Measurements from ENCODE around the gene APLN. TPM values are rescaled to one million over a fixed set of nuclear protein-coding genes. Genes with fewer than 3 reads are reported as not detected.

The APLN gene
- total and polyA plus RNA-seq, 7 donors, result 0.36 to 0.81 (median 0.47) TPM; not detected in 4

DNA sequence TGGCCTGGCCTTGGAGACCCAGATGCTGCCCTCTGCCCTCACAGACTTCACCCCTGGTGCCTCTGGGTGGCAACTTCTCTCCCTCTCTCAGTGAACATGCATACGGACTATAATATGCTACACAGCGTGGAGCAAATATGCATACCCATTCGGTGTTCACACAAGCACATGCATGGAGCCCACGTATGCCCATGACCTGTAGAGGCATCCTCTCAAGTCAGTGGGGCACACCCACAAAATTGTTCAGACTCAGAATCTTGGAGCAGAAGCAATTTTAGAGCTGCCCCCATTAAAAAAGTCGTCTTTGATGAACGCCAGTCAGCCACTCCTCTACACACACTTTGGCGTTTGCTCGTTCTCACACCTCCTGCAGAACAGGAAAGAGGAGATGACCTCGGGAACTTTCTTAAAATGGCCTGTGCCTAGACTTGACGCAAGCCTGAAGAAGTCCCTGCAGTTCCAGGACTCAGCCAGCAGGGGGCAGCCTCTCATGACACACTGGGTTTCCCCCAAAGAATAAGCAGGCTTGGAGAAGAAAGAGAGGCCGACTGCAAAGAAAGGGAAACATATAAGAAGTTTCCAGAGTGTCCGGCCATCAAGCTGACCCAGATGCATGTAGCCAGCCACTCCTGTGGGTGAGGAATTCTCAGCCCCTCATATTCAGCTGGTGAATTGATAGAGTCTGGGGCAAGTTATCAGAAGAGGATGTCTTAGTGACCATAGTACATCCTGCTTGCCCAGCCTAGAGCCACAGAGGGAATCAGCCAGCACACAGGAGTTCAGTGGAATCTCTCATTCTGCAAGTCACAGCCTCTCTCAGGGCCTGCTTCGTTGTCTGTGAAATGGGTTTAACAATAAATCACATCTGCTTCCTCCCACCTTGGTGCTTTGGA is 17.3 kb downstream of the APLN start:
- H3K36me3 ChIP-seq, result no peaks in the 10 kb centered on the region
- no peaks in the 10 kb centered on the region for H3K27me3 ChIP-seq
- no peaks in the 10 kb centered on the region for H3K9me3 ChIP-seq
- no peaks in the 10 kb centered on the region for H3K4me1 ChIP-seq
- TF ChIP-seq, protein P1, sequence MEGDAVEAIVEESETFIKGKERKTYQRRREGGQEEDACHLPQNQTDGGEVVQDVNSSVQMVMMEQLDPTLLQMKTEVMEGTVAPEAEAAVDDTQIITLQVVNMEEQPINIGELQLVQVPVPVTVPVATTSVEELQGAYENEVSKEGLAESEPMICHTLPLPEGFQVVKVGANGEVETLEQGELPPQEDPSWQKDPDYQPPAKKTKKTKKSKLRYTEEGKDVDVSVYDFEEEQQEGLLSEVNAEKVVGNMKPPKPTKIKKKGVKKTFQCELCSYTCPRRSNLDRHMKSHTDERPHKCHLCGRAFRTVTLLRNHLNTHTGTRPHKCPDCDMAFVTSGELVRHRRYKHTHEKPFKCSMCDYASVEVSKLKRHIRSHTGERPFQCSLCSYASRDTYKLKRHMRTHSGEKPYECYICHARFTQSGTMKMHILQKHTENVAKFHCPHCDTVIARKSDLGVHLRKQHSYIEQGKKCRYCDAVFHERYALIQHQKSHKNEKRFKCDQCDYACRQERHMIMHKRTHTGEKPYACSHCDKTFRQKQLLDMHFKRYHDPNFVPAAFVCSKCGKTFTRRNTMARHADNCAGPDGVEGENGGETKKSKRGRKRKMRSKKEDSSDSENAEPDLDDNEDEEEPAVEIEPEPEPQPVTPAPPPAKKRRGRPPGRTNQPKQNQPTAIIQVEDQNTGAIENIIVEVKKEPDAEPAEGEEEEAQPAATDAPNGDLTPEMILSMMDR (IDR thresholded peaks at IDR 0.05), result peak; percentile 68 to 79 (median 73)
- TF ChIP-seq POLR2A (IDR thresholded peaks at IDR 0.05), result no peak
- 26 to 32% methylated on average over 13 of the region's 13 CpGs for WGBS, 2 donors
- peak; percentile 86 for DNase-seq
- intact Hi-C loops (cut with DNase I), result loop anchor here (1.0 kb wide), 1 partner anchor 89 kb away; no protein-coding TSS in a partner anchor
- no peak overlapping the region for H3K4me3 ChIP-seq
- no peak overlapping the region for H3K27ac ChIP-seq

DNA sequence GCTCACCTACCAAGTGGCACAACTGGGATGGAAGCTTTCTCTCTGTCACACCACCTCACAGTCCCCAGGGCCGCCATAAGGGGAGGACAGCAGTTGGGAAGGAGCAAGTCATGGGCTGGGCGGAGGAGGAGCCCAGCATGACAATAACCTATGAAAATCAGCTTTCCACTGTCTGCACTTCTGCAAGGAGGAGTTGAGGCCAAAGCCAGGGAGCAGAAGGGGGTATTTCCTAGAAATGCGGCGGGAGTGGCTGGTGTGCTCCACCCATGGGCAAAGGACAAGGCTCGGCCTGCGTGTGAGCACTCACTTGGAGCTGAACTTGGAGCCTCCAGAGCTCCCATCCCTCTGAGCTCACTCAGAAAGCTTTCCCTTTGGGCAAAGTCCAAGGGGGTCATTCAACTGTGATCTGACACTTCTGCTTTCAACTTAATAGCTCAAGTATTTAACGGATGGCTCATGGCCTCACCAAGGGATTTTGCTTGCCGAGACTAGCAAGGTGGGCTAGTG is 18.5 kb downstream of the APLN start:
- TF ChIP-seq POLR2AphosphoS5 (IDR thresholded peaks at IDR 0.05), result no peak
- TF ChIP-seq, protein P1 (IDR thresholded peaks at IDR 0.05), result no peak
- no peak for TF ChIP-seq POLR2A (IDR thresholded peaks at IDR 0.05)
- no peak for TF ChIP-seq EP300 (IDR thresholded peaks at IDR 0.05)
- Histone ChIP-seq H3K36me3 (no peaks in the 10 kb centered on the region), H3K9me3 (no peaks in the 10 kb centered on the region), H3K27ac (no peak overlapping the region), H3K4me1 (no peaks in the 10 kb centered on the region), H3K27me3 (no peaks in the 10 kb centered on the region), H3K4me3 (no peak overlapping the region)
- 17 to 65% methylated on average over 8 of the region's 8 CpGs for WGBS, 2 donors
- no peak for DNase-seq
- intact Hi-C loops (cut with DNase I), result no loop called here

DNA sequence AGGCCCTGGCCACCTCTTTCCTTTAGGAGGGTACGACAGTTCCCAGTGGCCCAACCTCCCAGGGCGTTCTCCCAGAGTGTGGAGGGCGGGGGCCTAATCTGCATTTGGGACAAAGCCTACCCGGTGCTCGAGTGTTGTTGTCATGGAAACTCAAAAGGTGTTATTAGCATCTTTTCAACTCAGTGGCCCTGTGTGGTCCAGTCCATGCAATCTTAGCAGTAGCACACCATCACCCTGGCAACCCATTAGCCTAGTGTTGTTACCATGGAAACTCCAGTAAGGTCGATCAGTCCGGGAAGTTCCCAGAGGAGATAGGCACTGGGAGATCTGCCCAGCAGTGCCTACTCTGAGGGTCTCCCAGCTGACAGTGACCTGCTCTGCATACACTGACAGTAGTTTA is 20.2 kb downstream of the APLN start:
- no peak overlapping the region for H3K27ac ChIP-seq
- no peak for TF ChIP-seq POLR2AphosphoS5 (IDR thresholded peaks at IDR 0.05)
- no peak overlapping the region for H3K4me3 ChIP-seq
- 83 to 91% methylated on average over 7 of the region's 7 CpGs for WGBS, 2 donors
- H3K9me3 ChIP-seq, result no peaks in the 10 kb centered on the region
- peak; percentile 44 for DNase-seq
- no peaks in the 10 kb centered on the region for H3K27me3 ChIP-seq
- intact Hi-C loops (cut with DNase I), result no loop called here
- H3K36me3 ChIP-seq, result no peaks in the 10 kb centered on the region
- H3K4me1 ChIP-seq, result no peaks in the 10 kb centered on the region

DNA sequence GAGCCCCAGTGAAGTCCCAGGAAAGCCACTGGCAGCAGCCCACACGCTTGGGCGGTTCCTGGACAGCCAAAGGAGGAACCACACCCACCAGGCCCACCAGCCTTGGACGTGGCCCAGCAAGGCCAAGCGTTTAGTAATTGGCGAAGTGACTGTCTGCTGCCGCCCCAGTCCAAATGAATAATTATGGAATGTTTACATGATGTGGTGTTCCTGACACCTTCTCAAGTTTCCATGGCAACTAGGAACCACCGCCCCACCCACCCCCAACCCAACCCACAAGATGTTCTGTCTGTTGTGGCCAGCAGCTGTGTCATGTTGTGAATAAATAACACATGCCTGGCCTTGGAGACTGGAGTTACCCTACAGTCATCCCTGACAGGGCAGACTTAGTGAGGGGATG is 22.3 kb downstream of the APLN start:
- Histone ChIP-seq H3K27me3 (no peaks in the 10 kb centered on the region), H3K36me3 (no peaks in the 10 kb centered on the region), H3K9me3 (no peaks in the 10 kb centered on the region), H3K4me1 (no peaks in the 10 kb centered on the region), H3K27ac (no peak overlapping the region), H3K4me3 (no peak overlapping the region)
- peak; percentile 46 for DNase-seq
- WGBS, 2 donors, result 75 to 81% methylated on average over 7 of the region's 7 CpGs
- TF ChIP-seq EP300 (IDR thresholded peaks at IDR 0.05) (no peak), POLR2A (IDR thresholded peaks at IDR 0.05) (no peak), POLR2AphosphoS5 (IDR thresholded peaks at IDR 0.05) (no peak)
- TF ChIP-seq, protein P1 (IDR thresholded peaks at IDR 0.05), result no peak
- intact Hi-C loops (cut with DNase I), result no loop called here

DNA sequence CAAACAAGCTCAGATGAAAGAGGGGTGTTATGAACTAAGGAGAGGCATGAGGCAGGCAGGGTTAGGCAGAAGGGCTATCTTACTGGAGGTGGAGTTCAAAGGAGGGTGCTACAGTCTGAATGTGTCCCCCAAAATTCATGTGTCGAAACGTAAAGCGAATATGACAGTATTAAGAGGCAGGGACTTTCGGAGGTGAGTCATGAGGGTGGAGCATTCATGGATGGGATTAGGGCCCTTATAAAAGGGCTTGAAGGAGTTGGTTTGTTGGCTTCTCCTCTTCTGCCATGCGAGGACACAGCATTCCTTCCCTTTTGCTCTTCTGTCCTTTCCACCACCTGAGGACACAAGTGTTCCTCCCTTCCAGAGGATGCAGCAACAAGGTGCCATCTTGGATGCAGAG is 22.9 kb downstream of the APLN start:
- DNase-seq, result peak; percentile 11
- H3K36me3 ChIP-seq, result no peaks in the 10 kb centered on the region
- 91 to 94% methylated on average over 5 of the region's 5 CpGs for WGBS, 2 donors
- intact Hi-C loops (cut with DNase I), result no loop called here
- no peaks in the 10 kb centered on the region for H3K27me3 ChIP-seq
- no peaks in the 10 kb centered on the region for H3K9me3 ChIP-seq
- no peak overlapping the region for H3K27ac ChIP-seq
- no peaks in the 10 kb centered on the region for H3K4me1 ChIP-seq
- no peak for TF ChIP-seq POLR2AphosphoS5 (IDR thresholded peaks at IDR 0.05)
- no peak for TF ChIP-seq POLR2A (IDR thresholded peaks at IDR 0.05)
- no peak for TF ChIP-seq EP300 (IDR thresholded peaks at IDR 0.05)
- TF ChIP-seq, protein P1 (IDR thresholded peaks at IDR 0.05), result no peak
- no peak overlapping the region for H3K4me3 ChIP-seq

All from sigmoid colon (tissue), 7 donors.